ENCODE measurements around the gene RGMA.
A peak's percentile ranks its signal among the peaks of the same experiment; 100 is the strongest.

The RGMA gene

DNA sequence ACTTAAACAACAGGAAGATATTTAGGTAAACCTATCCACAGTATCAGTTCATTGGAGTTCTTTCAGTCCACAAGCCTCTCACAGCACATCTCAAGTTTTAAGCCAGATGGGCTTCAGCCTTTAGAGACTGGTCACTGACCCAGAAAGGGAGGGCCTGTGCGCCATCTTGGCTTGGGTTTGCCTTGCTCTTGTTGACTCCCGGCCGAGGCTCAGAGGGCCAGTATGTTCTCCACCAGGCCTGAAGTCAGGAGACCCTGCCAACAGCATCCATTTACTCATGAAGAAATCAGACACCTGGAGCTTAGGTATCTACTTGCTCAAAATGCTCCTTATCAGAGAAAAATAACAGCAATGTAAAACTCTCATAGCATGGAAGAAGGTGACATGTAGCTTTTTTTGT is 6.2 kb downstream of the RGMA start:
- H3K36me3 Mint-ChIP-seq (ENCODE audit: low read depth) = no peaks in the 10 kb centered on the region
- H3K27ac Mint-ChIP-seq = no peak overlapping the region
- H3K4me3 Mint-ChIP-seq = no peak overlapping the region
- H3K27me3 Mint-ChIP-seq (ENCODE audit: low read depth) = peaks cover 67% of the 10 kb centered on the region
- peaks cover 4% of the 10 kb centered on the region for H3K4me1 Mint-ChIP-seq (ENCODE audit: low read depth)
- no peak for DNase-seq (ENCODE audit: low spot score)
- H3K9me3 Mint-ChIP-seq = no peaks in the 10 kb centered on the region

DNA sequence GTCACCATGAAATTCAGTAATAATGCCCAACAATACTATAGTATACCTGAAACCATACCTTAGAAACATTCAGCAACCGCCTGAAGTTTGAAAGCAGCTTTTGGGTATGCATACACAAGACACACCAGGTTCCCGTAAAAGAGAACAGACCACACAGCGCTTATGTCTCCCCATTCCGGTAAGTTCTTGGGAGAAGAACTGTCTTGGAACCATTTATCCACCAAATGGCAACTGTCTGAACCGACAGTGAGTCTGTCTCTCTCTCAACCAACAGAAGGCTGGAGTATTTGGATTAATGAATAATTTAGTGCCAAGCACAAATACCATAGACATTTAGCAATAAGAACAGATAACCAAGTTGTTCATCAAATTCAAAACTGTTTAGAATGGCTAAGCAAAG is 7.6 kb downstream of the RGMA start:
- Mint-ChIP-seq H3K9me3 (no peaks in the 10 kb centered on the region), H3K4me3 (no peak overlapping the region), H3K4me1 (ENCODE audit: low read depth) (no peaks in the 10 kb centered on the region), H3K27ac (no peak overlapping the region), H3K36me3 (ENCODE audit: low read depth) (no peaks in the 10 kb centered on the region), H3K27me3 (ENCODE audit: low read depth) (peaks cover 64% of the 10 kb centered on the region)
- no peak for DNase-seq (ENCODE audit: low spot score)

DNA sequence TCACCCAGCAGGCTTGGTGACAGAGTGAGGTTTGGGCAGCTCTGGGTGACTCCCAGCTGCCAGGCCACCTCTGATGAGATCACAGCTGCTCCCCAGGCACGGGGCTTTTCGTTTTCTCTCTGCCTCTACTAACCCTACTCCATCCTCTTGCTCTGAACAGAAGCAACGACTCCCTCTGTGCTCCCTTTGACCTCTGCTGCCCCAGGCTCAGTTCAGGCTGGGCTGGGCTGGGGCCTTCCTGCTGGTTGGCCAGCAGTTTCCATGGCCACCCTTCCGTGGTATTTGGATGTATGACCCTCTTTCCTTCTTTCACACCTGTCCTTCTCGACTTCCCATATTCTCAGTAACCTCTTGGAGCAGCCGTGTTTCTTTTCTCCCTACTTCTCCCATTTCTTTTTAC is 8.6 kb downstream of the RGMA start:
- peaks cover 61% of the 10 kb centered on the region for H3K27me3 Mint-ChIP-seq (ENCODE audit: low read depth)
- no peak overlapping the region for H3K4me3 Mint-ChIP-seq
- no peaks in the 10 kb centered on the region for H3K36me3 Mint-ChIP-seq (ENCODE audit: low read depth)
- no peak for DNase-seq (ENCODE audit: low spot score)
- no peaks in the 10 kb centered on the region for H3K9me3 Mint-ChIP-seq
- H3K27ac Mint-ChIP-seq = no peak overlapping the region
- no peaks in the 10 kb centered on the region for H3K4me1 Mint-ChIP-seq (ENCODE audit: low read depth)

DNA sequence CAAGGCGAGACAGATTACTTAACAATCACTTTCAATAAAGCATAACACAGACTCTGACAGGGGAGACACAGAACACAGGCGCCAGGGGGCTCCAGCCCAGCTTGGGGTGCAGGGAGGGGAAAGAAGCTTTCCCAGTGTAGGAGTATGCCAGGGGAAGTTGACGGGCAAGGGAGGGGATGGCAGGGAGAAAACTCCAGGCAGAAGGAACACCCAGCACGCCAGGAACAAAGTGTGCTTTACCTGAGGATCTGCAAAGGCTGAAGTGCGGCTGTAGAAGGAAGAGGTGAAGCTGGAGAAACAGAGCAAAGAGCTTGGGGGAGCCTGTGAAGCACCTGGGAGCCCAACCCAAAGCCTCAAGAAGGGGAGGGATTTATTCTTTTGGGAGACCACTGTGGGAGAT is 12.1 kb downstream of the RGMA start:
- no peak for DNase-seq (ENCODE audit: low spot score)
- H3K4me1 Mint-ChIP-seq (ENCODE audit: low read depth) = peaks cover 7% of the 10 kb centered on the region
- H3K9me3 Mint-ChIP-seq = no peaks in the 10 kb centered on the region
- peaks cover 2% of the 10 kb centered on the region for H3K36me3 Mint-ChIP-seq (ENCODE audit: low read depth)
- H3K27me3 Mint-ChIP-seq (ENCODE audit: low read depth) = peaks cover 72% of the 10 kb centered on the region
- no peak overlapping the region for H3K27ac Mint-ChIP-seq
- no peak overlapping the region for H3K4me3 Mint-ChIP-seq

DNA sequence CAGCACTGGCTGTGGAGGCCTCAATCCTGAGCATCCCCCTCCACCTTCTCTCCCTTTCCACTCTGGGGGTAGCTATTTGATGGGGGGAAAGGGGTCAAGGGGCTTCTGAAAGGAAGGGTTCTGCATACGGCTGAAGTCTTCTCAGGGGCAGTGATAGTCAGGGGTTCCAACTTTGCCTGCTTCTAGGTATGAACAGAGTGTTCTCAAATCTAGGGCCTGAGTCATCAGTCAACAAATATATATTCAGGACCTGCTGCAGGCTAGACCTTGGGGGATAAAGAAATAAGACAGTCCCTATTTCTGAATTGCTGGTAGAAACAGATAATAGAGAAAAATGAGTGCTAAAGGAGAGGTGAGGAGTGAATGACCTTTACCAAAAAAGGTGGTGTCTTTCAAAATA is 12.8 kb downstream of the RGMA start:
- Mint-ChIP-seq H3K4me1 (ENCODE audit: low read depth) (peaks cover 9% of the 10 kb centered on the region), H3K27ac (no peak overlapping the region), H3K9me3 (no peaks in the 10 kb centered on the region), H3K36me3 (ENCODE audit: low read depth) (peaks cover 2% of the 10 kb centered on the region), H3K27me3 (ENCODE audit: low read depth) (peaks cover 75% of the 10 kb centered on the region), H3K4me3 (no peak overlapping the region)
- DNase-seq (ENCODE audit: low spot score) = no peak

DNA sequence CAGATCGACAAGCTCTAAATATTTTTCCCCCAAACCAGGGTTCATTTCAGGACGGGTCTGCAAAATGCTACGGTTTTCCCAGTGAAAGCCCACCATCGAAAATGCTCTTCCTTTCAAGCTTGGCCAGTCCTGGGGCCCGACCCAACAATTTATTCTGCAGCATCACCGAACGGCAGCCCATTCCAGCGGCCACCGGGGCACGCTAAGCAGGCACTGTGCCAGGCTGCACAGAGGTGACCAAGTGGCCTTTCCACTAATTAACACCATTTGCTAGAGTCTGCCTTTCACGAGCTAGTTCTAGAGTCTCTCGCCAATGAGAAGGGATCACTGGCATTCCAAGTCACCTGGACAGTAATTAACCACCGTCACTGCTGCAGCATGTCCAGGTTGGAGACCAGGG is 14.4 kb downstream of the RGMA start:
- no peak overlapping the region for H3K4me3 Mint-ChIP-seq
- peaks cover 2% of the 10 kb centered on the region for H3K36me3 Mint-ChIP-seq (ENCODE audit: low read depth)
- no peaks in the 10 kb centered on the region for H3K9me3 Mint-ChIP-seq
- peaks cover 9% of the 10 kb centered on the region for H3K4me1 Mint-ChIP-seq (ENCODE audit: low read depth)
- DNase-seq (ENCODE audit: low spot score) = no peak
- no peak overlapping the region for H3K27ac Mint-ChIP-seq
- H3K27me3 Mint-ChIP-seq (ENCODE audit: low read depth) = peaks cover 82% of the 10 kb centered on the region

DNA sequence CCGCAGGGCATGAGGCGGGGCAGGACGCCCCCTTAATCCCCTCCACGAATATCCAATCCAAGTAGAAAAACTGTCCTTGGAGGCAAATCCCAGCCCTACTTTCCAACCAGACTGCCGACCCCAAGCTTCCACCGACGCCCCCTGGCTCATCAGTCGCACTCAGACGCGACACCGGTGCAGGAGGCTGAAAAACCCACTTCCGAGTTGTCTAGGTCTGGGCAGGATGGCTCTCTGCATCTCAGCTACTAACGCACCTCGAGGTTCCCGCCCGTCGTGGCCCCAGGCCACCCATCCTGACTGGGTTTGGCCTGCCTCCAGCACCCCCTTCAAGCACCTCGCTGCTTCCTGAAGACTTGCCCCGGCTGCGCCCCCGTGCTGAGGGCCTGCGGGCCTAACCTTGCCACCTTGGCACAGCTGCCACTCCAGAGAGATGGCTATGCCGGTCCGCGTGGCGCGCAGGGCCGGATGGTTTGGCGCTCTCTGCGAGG is 15.5 kb downstream of the RGMA start:
- Mint-ChIP-seq H3K27ac (no peak overlapping the region), H3K27me3 (ENCODE audit: low read depth) (peaks cover 80% of the 10 kb centered on the region), H3K4me1 (ENCODE audit: low read depth) (peaks cover 9% of the 10 kb centered on the region), H3K4me3 (peak overlapping the region; percentile 85), H3K36me3 (ENCODE audit: low read depth) (peaks cover 2% of the 10 kb centered on the region), H3K9me3 (no peaks in the 10 kb centered on the region)
- DNase-seq (ENCODE audit: low spot score) = no peak

DNA sequence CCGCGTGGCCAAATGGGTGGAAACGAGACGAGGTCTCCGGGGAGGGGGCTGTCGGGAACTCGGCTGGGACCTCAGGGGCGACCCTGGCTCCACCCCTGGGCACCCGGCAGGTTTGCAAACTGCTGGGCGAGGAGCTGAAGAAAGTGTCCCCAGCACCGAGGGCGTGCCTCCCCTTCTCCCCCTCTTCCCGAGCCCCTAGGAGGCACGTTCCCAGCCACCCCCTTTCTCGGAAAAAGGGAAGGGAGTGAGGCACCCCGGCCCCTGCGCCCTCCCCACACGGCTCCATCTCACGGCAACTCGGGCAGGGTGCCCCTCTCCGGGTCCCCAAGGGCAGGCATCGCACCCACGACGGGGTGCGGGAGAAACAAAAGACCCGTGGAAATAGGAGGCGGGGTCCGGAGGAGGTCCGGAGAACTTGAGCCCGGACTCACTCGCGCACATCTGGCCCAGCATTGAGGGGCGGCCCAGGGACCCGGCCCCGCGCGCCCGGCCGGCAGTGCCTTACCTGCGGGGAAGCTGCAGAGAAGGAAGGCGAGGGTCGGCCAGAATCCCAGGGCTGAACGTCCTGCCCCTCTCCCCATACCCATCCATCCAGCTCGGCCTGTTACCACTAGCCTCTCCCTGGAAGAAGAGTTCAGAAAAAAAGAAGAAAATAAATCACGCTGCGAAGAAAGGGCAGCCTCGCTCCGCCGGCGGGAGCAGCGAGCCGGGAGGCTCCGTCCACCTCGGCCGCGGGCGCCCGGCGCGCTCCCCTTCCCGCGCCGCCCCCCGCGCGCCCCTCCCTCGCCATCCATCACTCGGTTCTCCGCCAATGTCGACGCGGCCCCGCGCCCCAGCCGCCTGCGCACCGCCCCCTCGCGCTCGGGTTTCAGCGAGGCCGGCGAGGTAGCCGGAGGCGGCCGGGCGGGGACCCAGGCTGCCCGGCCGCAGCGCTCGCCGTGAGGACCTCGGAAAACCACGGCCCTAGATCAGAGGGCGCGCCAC is 16.3 kb downstream of the RGMA start:
- peaks cover 2% of the 10 kb centered on the region for H3K36me3 Mint-ChIP-seq (ENCODE audit: low read depth)
- no peaks in the 10 kb centered on the region for H3K9me3 Mint-ChIP-seq
- H3K27ac Mint-ChIP-seq = no peak overlapping the region
- peaks cover 9% of the 10 kb centered on the region for H3K4me1 Mint-ChIP-seq (ENCODE audit: low read depth)
- DNase-seq (ENCODE audit: low spot score) = no peak
- H3K27me3 Mint-ChIP-seq (ENCODE audit: low read depth) = peaks cover 73% of the 10 kb centered on the region
- peak overlapping the region; percentile 40 for H3K4me3 Mint-ChIP-seq

DNA sequence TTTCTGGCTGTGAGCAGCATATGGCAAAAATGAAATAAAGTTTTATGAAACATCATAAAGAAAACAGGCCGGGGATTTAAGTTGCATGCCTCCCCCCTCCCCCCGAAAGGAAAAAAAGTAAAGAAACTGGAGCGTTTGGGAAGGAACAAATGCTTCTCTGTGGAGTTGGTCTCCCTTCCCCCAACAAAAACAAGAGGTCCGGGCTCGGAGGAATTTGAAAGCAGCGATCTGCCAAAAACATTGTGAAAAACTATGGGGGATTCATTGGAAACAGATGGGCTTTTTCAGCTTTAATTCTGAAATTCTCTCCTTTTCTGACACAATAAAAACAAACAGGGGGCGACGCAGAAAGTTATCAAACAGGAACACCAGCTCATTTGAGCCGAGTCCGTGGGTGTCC is 17.0 kb downstream of the RGMA start:
- Mint-ChIP-seq H3K36me3 (ENCODE audit: low read depth) (peaks cover 2% of the 10 kb centered on the region), H3K9me3 (no peaks in the 10 kb centered on the region), H3K27me3 (ENCODE audit: low read depth) (peaks cover 68% of the 10 kb centered on the region), H3K4me1 (ENCODE audit: low read depth) (peaks cover 9% of the 10 kb centered on the region), H3K27ac (no peak overlapping the region), H3K4me3 (peak overlapping the region; percentile 40)
- no peak for DNase-seq (ENCODE audit: low spot score)

DNA sequence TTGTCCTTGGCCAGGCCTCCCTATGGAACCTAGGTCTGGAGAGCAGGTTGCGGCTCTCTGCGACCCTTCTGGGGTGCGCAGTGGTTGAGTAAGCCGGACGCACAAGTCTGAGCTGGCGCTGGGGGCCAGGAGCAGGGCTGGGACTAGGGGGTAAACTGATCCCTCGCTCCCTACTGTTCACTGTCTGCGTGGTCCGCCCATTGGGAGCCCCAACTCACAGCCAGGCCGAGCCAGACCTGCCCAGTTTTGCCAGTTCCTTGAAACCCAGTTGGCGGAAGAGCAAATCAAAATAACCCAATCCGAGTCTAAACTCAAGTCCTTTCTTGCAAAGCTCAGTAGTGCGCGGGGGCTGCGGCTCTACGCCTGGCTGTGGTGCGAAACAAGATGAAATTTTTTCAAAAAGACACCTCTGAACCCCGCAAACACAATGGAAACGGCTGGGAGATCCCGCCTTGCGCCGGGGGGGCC is 17.5 kb downstream of the RGMA start:
- peaks cover 2% of the 10 kb centered on the region for H3K36me3 Mint-ChIP-seq (ENCODE audit: low read depth)
- H3K4me1 Mint-ChIP-seq (ENCODE audit: low read depth) = peaks cover 9% of the 10 kb centered on the region
- H3K4me3 Mint-ChIP-seq = no peak overlapping the region
- H3K27ac Mint-ChIP-seq = no peak overlapping the region
- no peak for DNase-seq (ENCODE audit: low spot score)
- H3K27me3 Mint-ChIP-seq (ENCODE audit: low read depth) = peaks cover 63% of the 10 kb centered on the region
- no peaks in the 10 kb centered on the region for H3K9me3 Mint-ChIP-seq

DNA sequence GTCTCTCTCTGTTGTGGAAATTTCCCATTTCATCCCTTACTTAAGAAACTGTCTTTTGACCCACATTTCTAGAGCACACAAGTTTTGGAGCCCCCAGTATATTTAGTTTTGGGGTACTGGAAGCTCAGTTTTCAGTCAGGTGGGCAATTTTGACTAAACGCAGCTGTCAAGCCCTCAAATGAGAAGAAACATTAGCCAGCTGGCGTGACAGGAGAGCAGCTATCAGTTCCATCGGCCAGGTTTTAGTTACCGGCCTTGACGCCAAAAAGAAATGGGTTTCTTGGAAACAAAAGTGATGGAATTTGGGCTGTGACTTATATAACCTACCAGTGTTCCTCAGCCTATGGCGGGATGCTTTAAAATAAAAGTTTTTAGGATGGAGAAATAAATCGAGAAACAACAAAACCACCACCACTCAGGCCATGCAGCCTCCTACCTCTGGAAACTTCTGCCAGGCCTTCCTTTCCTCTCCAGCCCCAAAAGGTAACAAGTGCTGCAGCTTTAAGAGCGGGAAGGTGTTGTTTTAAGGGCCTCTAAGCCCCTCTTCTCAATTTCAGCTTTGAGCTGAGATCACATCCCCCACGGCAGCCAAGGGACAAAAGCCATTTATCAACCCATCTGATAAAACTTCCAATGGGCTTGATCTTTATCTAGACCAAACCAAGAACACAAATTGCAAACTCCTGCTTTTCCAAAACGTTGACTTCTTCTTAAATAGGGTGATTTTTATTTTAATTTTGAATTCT is 18.3 kb downstream of the RGMA start:
- no peak overlapping the region for H3K27ac Mint-ChIP-seq
- H3K27me3 Mint-ChIP-seq (ENCODE audit: low read depth) = peaks cover 56% of the 10 kb centered on the region
- H3K4me3 Mint-ChIP-seq = no peak overlapping the region
- no peak for DNase-seq (ENCODE audit: low spot score)
- peaks cover 9% of the 10 kb centered on the region for H3K4me1 Mint-ChIP-seq (ENCODE audit: low read depth)
- H3K36me3 Mint-ChIP-seq (ENCODE audit: low read depth) = peaks cover 2% of the 10 kb centered on the region
- no peaks in the 10 kb centered on the region for H3K9me3 Mint-ChIP-seq

DNA sequence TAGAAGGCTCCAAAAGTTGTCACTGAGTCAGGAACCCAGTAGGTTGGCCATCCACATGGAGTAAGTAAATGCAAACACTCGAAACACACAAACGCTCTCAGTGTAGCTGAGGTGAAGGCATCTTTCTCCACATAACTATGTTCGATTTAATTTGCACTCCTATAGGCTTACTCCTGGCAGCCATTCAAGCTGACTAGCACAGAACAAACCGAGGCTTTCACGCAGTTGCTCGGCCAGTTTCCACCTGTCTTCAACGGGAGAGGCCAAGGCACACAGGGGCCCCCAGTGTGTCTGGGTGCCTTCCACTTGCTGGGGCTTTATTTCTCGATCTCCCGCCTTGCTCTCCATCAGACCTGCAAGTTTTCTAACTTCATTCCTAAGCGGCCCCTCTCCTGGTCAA is 18.9 kb downstream of the RGMA start:
- Mint-ChIP-seq H3K36me3 (ENCODE audit: low read depth) (peaks cover 2% of the 10 kb centered on the region), H3K4me3 (no peak overlapping the region), H3K4me1 (ENCODE audit: low read depth) (peaks cover 9% of the 10 kb centered on the region), H3K27ac (no peak overlapping the region), H3K27me3 (ENCODE audit: low read depth) (peaks cover 53% of the 10 kb centered on the region), H3K9me3 (no peaks in the 10 kb centered on the region)
- DNase-seq (ENCODE audit: low spot score) = no peak

DNA sequence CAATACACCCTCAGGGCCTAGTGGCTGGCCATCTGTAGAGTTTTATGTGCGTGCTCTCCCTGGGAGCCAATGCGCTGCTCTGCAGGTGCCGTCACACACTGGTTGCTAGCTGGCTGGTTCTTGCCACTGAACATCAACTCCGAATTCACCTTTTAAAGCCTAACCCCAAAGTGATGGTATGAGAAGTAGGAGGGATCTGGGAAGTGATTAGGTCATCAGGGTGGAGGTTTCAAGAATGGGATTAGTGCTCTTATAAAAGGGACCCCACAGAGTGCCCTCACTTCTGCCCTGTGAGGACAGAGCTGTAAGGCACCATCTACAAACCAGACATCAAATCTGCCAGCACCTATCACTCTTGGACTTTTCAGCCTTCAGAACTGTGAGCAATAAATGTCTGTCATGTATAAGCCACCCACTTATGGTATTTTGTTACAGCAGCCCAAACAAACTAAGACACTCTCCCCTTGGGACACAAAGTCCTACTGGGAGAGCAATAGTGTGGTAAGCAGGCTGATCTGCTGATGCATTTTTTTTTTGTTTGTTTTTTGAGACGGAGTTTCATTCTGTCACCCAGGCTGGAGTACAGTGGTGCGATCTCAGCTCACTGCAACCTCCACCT is 20.3 kb downstream of the RGMA start:
- no peak overlapping the region for H3K27ac Mint-ChIP-seq
- peaks cover 9% of the 10 kb centered on the region for H3K4me1 Mint-ChIP-seq (ENCODE audit: low read depth)
- no peak overlapping the region for H3K4me3 Mint-ChIP-seq
- peaks cover 2% of the 10 kb centered on the region for H3K36me3 Mint-ChIP-seq (ENCODE audit: low read depth)
- no peaks in the 10 kb centered on the region for H3K9me3 Mint-ChIP-seq
- DNase-seq (ENCODE audit: low spot score) = no peak
- H3K27me3 Mint-ChIP-seq (ENCODE audit: low read depth) = peaks cover 46% of the 10 kb centered on the region

DNA sequence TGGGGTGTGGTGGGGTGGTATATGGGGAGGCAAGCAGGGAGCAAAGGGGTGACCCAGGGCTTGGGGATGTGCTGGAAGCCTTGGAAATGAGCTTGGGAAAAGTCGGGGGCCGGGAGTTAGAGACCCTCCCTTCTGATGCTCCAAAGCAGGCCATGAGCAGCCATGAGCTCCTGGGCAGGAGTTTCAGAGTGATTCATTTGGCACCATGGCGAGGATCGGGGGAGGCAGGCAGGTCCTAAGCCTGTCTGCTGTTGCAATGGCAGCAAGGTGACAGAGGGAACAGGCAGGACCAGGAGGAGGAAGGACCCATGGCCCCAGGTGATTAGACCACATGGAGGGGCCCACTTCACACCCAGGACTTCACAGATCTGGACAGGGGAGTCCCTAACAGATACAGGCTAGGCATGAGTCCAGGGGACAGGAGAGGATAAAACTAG is 21.3 kb downstream of the RGMA start:
- H3K36me3 Mint-ChIP-seq (ENCODE audit: low read depth) = no peaks in the 10 kb centered on the region
- no peak overlapping the region for H3K4me3 Mint-ChIP-seq

More for the DNA sequence above, 21.3 kb downstream of the RGMA start:
- Mint-ChIP-seq H3K4me1 (ENCODE audit: low read depth) (peaks cover 6% of the 10 kb centered on the region), H3K27ac (no peak overlapping the region), H3K9me3 (no peaks in the 10 kb centered on the region), H3K27me3 (ENCODE audit: low read depth) (peaks cover 41% of the 10 kb centered on the region)
- no peak for DNase-seq (ENCODE audit: low spot score)

All from T-helper 2 cell treated with Interferon-gamma antibody and Interleukin-4, amounts not matched to agents 5 μg/mL and 100 μg/mL, for 36 hours (primary cell).